RWPE1 (cell line): Measurements from ENCODE around the gene TUBGCP6.
A peak's percentile ranks its signal among the peaks of the same experiment; 100 is the strongest.

Source experiments
- CTCF ChIA-PET: fragments of 350-600 bp; sonication (Branson Sonifier 250); formaldehyde crosslinking; extraction: SDS; loops from one replicate; lab custom pipeline; 2021; lab: Yijun Ruan, JAX
- POLR2A ChIA-PET: fragments of 400-600 bp; formaldehyde crosslinking; extraction: SDS; loops from one replicate; lab custom pipeline; 2020; ENCODE audit warnings: antibody characterized with exemption; ENCODE audit not compliant: low non-redundant PET; lab: Yijun Ruan, JAX
- DNase-seq: peaks from one replicate; pipeline ENCODE4 v3.0.0; 2012; ENCODE audit warnings: low spot score
- H3K27ac ChIP-seq: fragments of 450-650 bp; 2 replicates; pipeline ENCODE4 v1.5.1; 2017
- TF ChIP-seq, protein P1 (sequence below): fragments of 450-650 bp; conservative IDR thresholded peaks from 2 replicates; pipeline ENCODE4 v1.5.1; 2017; ENCODE audit warnings: low read depth, mild to moderate bottlenecking

The TUBGCP6 gene

GRCh38 chr22:50183141-50183971, 61.5 kb downstream of the TUBGCP6 start:
- ChIA-PET CTCF (no interaction called here), POLR2A (no interaction called here)
- peak overlapping the region; percentile 62 for H3K27ac ChIP-seq
- DNase-seq = no peak
- TF ChIP-seq, protein P1, sequence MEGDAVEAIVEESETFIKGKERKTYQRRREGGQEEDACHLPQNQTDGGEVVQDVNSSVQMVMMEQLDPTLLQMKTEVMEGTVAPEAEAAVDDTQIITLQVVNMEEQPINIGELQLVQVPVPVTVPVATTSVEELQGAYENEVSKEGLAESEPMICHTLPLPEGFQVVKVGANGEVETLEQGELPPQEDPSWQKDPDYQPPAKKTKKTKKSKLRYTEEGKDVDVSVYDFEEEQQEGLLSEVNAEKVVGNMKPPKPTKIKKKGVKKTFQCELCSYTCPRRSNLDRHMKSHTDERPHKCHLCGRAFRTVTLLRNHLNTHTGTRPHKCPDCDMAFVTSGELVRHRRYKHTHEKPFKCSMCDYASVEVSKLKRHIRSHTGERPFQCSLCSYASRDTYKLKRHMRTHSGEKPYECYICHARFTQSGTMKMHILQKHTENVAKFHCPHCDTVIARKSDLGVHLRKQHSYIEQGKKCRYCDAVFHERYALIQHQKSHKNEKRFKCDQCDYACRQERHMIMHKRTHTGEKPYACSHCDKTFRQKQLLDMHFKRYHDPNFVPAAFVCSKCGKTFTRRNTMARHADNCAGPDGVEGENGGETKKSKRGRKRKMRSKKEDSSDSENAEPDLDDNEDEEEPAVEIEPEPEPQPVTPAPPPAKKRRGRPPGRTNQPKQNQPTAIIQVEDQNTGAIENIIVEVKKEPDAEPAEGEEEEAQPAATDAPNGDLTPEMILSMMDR = no peak

DNA sequence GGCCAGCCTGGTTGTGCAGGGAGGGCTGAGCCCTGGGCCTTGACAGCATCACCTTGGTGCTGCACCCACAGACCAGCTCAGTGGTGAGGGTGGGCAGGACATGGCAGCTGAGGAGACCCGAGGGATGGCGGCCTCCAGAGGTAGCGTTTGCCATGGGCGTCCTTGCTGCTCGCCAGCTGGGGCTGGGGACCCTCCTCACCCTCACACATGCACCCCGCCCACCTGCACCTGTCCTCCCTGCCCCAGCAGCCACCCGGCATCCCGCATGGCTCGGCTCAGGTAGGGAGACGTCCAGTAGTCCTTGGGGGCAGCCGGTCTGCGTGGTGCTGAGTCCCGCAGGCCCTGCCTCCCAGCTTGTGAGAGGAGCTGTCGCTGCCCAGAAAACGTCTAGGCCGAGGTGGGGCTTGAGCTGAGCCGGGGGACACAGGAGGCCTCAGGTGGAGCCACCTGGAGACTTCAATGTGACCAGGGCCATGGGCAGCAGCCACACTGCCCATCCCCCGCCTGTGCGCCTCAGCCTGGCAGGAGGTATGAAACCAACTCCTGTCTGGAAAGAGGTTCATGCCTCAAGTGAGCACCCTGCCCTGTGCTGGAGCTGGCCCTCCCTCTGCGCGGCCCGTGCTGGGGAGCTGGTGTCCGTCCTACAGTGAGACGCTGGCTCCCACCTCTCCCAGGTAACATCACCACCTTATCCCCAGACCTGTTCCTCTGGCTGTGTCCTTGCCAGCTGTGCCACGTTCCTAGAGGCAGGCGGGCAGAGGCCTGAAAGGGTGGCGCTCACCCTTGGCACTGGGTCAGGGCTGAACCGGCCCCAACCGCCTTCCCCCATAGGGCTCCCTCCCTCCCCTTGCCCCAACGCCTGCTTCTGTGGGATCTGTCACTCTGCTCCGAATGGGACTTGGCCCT, 62.4 kb downstream of the TUBGCP6 start:
- TF ChIP-seq, protein P1 = no peak
- H3K27ac ChIP-seq = peak overlapping the region; percentile 62
- POLR2A ChIA-PET = no interaction called here
- no peak for DNase-seq
- CTCF ChIA-PET = interaction anchor here (0.6 to 0.8 kb wide), 2 partner anchors 34 to 149 kb away, joined by 3 read pairs; no protein-coding TSS in a partner anchor

- no peak for DNase-seq
- H3K27ac ChIP-seq = no peak overlapping the region
- POLR2A ChIA-PET = no interaction called here
- CTCF ChIA-PET = interaction anchor here (0.9 kb wide), 1 partner anchor 32 kb away, joined by 3 read pairs; no protein-coding TSS in a partner anchor
- TF ChIP-seq, protein P1 = no peak
These were observed 63.9 kb downstream of the TUBGCP6 start for GRCh38 chr22:50180727-50181521.

GRCh38 chr22:50179937-50180726, 64.7 kb downstream of the TUBGCP6 start:
- DNase-seq = no peak
- ChIA-PET POLR2A (no interaction called here), CTCF (no interaction called here)
- H3K27ac ChIP-seq = no peak overlapping the region
- TF ChIP-seq, protein P1 = no peak

DNA sequence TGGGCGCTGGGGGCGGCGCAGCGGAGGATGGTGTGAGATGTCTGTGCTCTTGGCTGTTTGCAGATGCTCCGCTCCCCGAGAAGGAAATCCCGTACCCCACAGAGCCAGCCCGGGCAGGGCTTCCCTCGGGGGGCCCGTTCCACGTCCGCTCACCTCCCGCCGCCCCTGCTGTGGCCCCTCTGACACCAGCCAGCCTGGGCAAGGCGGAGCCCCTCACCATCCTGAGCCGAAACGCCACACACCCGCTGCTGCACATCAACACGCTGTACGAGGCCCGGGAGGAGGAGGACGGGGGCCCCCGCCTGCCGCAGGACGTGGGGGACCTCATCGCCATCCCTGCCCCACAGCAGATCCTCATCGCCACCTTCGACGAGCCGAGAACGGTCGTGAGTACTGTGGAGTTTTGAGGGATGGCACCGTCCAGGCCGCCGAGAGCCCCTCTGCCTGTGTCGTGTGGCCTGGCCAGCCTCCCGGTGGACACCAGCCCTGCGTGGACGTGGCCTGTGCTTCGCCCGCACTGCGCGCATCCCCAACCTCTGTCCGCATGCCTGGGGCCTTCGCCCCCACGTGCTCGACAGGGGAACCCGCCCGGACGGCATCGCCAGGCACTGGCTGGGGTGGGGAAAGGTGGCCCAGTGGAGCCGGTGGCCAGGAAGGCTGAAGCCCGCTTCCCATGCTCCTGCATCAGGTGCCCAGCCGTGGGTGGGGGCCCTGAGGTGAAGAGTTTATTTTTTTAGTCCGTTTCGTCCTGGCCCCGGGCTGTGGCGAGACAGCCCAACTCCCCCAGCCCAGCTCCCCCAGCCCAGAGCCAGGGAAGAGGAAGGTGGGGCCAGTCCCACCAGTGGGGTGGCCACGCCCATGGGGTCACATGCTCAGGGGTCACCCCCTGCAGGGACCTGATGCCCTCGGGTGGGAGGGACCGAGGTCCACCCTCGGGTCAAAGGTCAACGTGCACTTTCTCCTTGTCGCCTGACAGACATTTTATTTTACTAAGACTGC, 65.7 kb downstream of the TUBGCP6 start:
- ChIA-PET CTCF (no interaction called here), POLR2A (no interaction called here)
- DNase-seq = no peak
- TF ChIP-seq, protein P1 = no peak
- H3K27ac ChIP-seq = no peak overlapping the region
